Measurements from ENCODE around the gene NAP1L5.
A peak's percentile ranks its signal among the peaks of the same experiment; 100 is the strongest.

The NAP1L5 gene

GRCh38 chr4:88720451-88721428, 23.1 kb upstream of the NAP1L5 start:
- peak; percentile 47 for DNase-seq

DNA sequence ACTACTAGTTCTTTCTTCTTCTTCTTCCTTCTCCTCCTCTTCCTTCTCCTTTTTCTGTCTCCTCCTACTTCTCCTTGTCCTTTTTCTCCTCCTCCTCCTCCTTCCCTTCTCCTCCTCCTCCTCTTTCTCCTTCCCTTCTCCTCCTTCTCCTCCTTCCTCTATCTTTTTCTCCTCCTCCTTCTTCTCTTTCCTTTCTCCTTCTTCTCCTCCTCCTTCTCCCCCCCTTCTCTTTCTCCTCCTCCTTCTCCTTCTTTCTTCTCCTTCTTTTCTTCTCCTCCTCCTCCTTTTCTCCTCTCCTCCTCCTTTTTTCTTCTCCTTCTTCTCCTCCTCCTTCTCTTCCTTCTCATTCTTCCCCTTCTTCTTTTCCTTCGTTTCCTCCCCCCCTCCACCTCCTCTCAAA, 21.8 kb upstream of the NAP1L5 start:
- no peak for DNase-seq

DNA sequence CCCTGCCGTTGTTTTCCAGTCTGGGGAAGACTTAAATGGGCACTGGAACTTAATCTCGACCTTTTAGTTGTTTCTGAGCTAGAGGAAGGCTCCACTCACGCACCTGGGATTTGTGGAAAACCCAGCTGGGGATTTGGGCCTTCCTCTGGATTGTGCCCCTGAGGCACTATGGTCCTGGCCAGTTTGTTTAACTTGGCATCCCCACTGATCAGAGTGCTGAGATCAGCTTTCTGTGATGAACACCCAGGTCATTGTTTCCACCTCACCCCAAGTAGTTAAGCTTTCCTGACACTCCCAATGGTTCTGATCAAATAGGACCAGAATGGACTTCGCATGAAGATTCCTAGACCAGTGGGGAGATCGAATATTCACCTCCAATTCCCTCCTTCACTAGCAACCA, 20.5 kb upstream of the NAP1L5 start:
- no peak for DNase-seq

DNA sequence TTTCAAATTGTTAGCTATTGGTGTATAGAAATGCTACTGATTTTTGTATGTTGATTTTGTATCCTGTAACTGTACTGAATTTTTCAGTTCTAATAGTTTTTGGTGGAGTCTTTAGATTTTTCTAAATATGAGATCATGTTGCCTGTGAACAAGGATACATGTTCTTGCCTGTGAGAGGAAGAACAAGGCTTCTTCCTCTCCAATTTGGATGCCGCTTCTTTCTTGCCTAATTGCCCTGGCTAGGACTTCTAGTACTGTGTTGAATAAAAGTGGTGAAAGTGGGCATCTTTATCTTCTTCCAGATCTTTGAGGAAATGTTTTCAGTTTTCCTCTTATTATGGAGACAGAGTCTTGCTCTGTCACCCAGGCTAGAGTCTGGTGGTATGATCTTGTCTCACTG, 16.2 kb upstream of the NAP1L5 start:
- no peak for DNase-seq

- no peak for DNase-seq
Observed at GRCh38 chr4:88709989-88710388, 12.4 kb upstream of the NAP1L5 start.

GRCh38 chr4:88706574-88706973, 8.9 kb upstream of the NAP1L5 start:
- DNase-seq, result peak; percentile 33

DNA sequence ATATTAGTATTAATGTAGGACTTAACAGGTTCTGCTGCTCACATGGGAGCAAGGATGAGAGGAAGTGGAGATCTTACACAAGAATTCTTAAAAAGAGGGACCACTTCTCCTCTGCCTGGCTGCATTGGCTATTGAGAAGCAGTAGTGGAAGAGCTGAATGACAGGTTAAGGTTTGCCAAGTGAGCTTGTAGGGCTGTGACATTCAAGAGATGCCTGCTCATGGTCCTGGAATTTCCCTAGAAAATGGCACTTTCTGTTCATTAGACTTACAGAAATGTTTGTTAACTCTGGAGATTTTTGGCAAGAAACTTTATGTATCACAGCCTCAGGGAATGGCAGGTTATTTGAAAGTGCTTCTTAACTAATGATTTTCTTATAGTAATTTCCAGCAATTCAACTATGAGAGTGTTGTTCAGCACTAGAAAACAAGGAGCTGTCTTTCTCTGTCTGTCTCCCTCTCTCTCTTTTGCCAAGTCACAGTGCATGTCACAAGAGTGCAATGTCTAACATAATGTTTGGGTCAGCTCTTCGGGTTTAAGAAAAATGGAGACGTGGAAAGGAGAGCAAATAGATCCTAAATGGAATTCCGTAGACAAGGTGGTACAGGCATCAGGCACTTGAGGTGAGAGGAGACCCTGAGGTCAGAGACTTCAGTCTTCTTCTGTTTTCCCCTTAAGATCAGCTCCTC, 8.3 kb upstream of the NAP1L5 start:
- DNase-seq, result no peak

DNA sequence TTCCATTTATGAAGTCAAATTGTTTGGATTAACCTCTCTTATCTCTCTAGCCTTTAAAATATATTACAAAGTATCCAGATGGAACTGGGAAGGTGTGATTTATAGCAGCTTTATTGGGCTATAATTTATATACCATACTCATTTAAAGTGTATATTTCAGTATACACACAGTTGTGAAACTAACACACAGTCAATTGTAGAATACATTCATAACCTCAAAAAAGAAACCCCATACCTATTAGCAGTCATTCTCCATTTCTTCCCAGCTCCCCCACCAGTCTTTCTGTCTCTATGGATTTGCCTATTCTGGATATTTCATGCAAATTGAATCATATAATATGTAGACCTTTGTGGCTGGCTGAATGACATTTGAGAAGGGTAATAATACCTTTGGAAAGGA, 7.6 kb upstream of the NAP1L5 start:
- no peak for DNase-seq

DNA sequence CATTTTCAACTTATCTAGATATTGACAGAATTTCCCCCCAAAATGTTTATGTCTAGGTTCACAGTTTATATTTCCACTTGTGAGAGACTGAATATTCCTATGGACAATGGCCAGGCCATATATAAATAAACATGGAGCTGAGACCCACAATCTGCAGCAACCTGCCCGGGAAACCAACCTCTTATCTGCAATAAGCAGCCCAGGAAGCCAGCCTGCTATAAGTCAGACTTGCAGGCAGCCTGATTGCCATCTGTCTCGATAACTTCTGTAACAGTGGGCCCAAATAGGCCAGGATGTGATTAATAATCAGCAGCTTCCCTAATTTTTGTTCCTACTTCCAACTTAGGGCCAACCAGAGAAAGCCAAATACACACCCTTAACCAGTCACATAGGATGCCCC, 5.2 kb upstream of the NAP1L5 start:
- DNase-seq, result no peak

DNA sequence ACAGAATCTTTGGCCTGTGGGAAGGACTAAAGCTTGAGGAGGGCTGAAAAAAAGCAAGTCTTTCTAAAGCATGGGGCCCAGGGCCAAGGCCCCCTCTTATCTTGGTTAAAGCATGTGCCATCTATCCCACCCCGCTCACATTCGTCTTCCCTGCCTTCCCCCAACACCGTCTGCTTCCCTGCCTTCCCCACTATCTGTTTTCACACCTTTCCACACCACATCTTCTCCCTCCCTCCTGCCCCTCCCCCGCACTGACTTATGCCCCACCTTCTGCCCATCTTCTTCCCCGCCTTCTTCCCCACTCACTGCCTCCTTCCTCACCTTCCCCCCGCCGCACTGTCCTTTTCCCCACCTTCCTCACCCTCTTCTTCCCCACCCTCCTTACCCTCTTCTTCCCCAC, 890 bp upstream of the NAP1L5 start:
- DNase-seq, result no peak

GRCh38 chr4:88697141-88697540, 488 bp downstream of the NAP1L5 start:
- no peak for DNase-seq

DNA sequence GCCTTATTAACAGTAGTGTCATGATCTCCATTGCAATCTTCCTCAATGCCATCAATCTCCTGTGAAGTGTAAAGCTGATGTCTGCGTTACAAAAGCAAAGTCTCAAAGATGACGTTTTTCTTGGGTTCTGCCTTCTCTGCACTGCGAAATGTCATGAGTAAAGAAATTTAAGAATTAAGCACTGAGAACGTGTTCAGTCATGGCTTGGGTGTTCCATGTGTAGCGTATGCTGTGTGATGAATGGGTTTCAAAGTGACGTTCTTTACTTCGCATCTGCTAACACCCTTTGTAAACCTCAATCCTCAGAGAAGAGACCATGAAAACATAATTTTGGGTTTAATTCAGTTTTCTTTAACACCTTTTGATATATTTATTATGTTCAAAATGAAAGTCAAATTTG, 999 bp downstream of the NAP1L5 start:
- no peak for DNase-seq

GRCh38 chr4:88693792-88694191, 3.8 kb downstream of the NAP1L5 start:
- no peak for DNase-seq

GRCh38 chr4:88690355-88690754, 7.3 kb downstream of the NAP1L5 start:
- no peak for DNase-seq

DNA sequence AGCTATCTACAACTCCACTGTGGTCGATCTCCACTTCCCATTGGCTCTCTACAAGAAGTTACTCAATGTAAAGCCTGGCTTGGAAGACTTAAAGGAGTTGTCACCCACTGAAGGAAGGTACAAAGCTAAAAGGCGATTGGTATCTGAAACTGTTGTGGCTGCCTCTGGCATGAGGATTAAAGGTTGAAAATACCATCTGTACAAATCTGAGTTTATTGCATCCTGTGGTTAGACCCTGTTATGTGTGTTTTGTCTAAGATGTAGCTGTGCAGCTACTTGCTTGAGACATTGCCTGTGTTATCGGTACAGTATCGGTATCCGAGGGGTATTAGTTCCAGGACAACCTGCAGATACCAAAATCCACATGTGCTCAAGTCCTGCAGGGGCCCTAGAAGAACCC, 16.4 kb downstream of the NAP1L5 start:
- DNase-seq, result no peak

- DNase-seq, result no peak
Observed at GRCh38 chr4:88675543-88675942, 22.1 kb downstream of the NAP1L5 start.

- peak; percentile 21 for DNase-seq
Observed at GRCh38 chr4:88674979-88675378, 22.6 kb downstream of the NAP1L5 start.

GRCh38 chr4:88674565-88674964, 23.1 kb downstream of the NAP1L5 start:
- no peak for DNase-seq

DNA sequence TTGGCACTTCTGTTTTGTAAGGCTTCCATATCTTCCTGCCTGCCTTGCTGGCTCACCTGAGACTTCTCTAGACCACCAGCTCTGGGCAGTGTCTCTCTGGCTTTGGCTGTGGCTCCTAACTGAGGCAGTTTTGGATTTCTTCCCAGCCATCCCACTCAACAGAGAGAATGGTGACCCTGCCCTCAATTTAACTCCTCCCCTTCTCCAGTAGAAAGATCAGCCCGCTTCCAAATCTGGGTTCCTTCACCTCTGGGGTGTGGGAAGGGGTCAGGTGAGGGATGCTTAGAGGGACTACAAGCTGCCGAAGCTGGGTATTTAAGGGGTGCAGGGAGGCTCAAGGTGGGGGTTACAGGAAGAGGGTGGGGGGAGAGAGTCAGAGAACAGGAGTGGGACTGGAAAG, 23.7 kb downstream of the NAP1L5 start:
- no peak for DNase-seq

- DNase-seq, result no peak
Observed at GRCh38 chr4:88672987-88673386, 24.6 kb downstream of the NAP1L5 start.

DNA sequence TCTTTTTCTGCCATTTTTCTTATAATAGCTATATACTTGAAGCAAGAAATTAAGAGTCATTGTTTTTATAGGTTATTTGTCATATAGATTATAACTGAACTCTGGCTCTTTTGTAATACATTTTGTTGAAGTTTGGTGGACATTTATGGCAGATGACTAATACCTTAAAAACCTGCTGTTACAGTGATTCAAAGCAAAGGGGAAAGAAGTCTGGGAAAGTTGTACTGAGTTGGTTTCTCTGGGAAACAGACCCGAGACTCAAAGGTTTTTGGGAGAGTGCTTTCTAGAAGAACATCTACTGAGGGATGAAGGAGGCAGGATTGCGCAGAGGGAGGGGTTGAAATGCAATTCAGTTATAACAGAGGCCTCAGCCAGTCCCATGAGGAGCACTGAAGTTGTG, 35.9 kb downstream of the NAP1L5 start:
- DNase-seq, result no peak

GRCh38 chr4:88660446-88661294, 37.0 kb downstream of the NAP1L5 start:
- DNase-seq, result no peak

DNA sequence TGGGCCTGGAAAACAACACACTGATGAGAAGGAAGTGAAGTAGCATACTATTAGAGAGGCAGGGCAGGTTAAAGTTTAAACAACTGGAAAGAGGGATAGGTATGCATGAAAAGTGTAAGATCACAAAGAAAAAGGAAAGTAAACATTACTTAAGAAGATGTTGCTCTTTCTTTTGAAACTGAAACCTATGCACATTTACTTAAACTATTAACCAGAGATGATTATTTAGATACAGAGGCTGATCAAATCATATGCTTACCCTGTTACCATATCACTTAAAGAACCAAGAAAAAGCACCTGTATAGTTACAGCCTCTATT, 37.8 kb downstream of the NAP1L5 start:
- DNase-seq, result no peak
